GM12891 (cell line): ENCODE results near the gene SRRM4.

Experiments
- PAX5 ChIP-seq: IDR thresholded peaks from 2 replicates; pipeline ENCODE4 v1.6.1; 2011; ENCODE audit warnings: low read length, moderate library complexity, mild to moderate bottlenecking; ENCODE audit not compliant: insufficient read depth, severe bottlenecking
- POLR2A ChIP-seq: IDR thresholded peaks from 2 replicates; pipeline ENCODE4 v1.6.1; 2011; ENCODE audit warnings: low read depth, low read length, control low read depth
- POLR2AphosphoS5 ChIP-seq: IDR thresholded peaks from 2 replicates; pipeline ENCODE4 v1.6.1; 2011; ENCODE audit warnings: low read depth, low read length, control low read depth
- SPI1 ChIP-seq: IDR thresholded peaks from 2 replicates; pipeline ENCODE4 v1.6.1; 2011; ENCODE audit warnings: low read depth, low read length, control low read depth
- TAF1 ChIP-seq: IDR thresholded peaks from 2 replicates; pipeline ENCODE4 v1.6.1; 2011; ENCODE audit warnings: low read depth, low read length, control low read depth

GRCh38 chr12:118972982-118973381 is 8.4 kb upstream of the SRRM4 start:
- TF ChIP-seq POLR2A (no peak), TAF1 (no peak), POLR2AphosphoS5 (no peak), SPI1 (no peak), PAX5 (no peak)
